A549 (cell line): Measurements from ENCODE around the gene ITGAL. TPM values are rescaled to one million over a fixed set of nuclear protein-coding genes. Genes with fewer than 3 reads are reported as not detected.

ENCODE experiments used
- ATAC-seq, 2 experiments: fragments of 200-7000 bp in 1 of 2; fragments of >200 bp in 1 of 2; cut with Nextera tagmentation in 1 of 2; cut with Tn5 transposase in 1 of 2; 3 replicates each; pipeline versions ENCODE4 v1.8.0 to v1.9.1; 2018 to 2020; ENCODE audit warnings: mild to moderate bottlenecking in 1 of 2, moderate library complexity in 1 of 2
- CTCF ChIA-PET: fragments of 300-600 bp; sonication (Branson Sonifier 250); formaldehyde crosslinking; extraction: SDS; loops from one replicate; lab custom pipeline; 2021; ENCODE audit warnings: antibody characterized with exemption, inconsistent platforms; lab: Yijun Ruan, JAX
- POLR2A ChIA-PET: fragments of 350-600 bp; formaldehyde crosslinking; extraction: SDS; loops from one replicate; lab custom pipeline; 2021; ENCODE audit warnings: antibody characterized with exemption, inconsistent platforms; lab: Yijun Ruan, JAX
- DNase-seq, 2 experiments: peaks; one replicate each; pipeline versions ENCODE4 v3.0.0 to v3.0.0-alpha.2; 2011 to 2016; ENCODE audit warnings: low read depth in 1 of 2, low spot score in 1 of 2
- FAIRE-seq: peaks from 2 replicates; lab custom pipeline; 2011; peaks lifted over from hg19 to GRCh38; lab: Jason Lieb, UNC
- H3K27ac ChIP-seq, 2 experiments: fragments of >200 bp; sonication (Bioruptor Twin); formaldehyde crosslinking; 3 replicates each; pipeline ENCODE4 v1.5.1; 2016 to 2017
- H3K4me1 ChIP-seq: fragments of >200 bp; sonication (Bioruptor Twin); formaldehyde crosslinking; 3 replicates; pipeline ENCODE4 v1.6.1; 2016
- H3K4me2 ChIP-seq: fragments of >200 bp; sonication (Bioruptor Twin); formaldehyde crosslinking; 3 replicates; pipeline ENCODE4 v1.6.1; 2016
- H3K4me3 ChIP-seq: fragments of >200 bp; sonication (Bioruptor Twin); formaldehyde crosslinking; 3 replicates; pipeline ENCODE4 v1.5.1; 2016
- H3K9me3 ChIP-seq: fragments of >200 bp; sonication (Bioruptor Twin); formaldehyde crosslinking; 3 replicates; pipeline ENCODE4 v1.6.1; 2016
- BHLHE40 ChIP-seq: IDR thresholded peaks from 2 replicates; pipeline ENCODE4 v1.6.1; 2012; ENCODE audit warnings: low read depth, low read length, inconsistent platforms
- CHD4 ChIP-seq: fragments of 200-600 bp; sonication (generic); IDR thresholded peaks from 2 replicates; pipeline ENCODE4 v1.6.1; 2016; ENCODE audit warnings: antibody characterized with exemption, mild to moderate bottlenecking, borderline replicate concordance
- ELK1 ChIP-seq: fragments of 150-350 bp; IDR thresholded peaks from 2 replicates; pipeline ENCODE4 v1.6.1; 2014; ENCODE audit warnings: low read depth, mild to moderate bottlenecking, low read length
- FOSL2 ChIP-seq, 2 experiments: fragments of 450-650 bp in 1 of 2; fragments of >200 bp in 1 of 2; sonication (Bioruptor Twin) in 1 of 2; formaldehyde crosslinking; IDR thresholded peaks; 2 replicates each; pipeline versions ENCODE4 v1.5.0 to v1.6.1; 2016 to 2020; ENCODE audit warnings: mild to moderate bottlenecking in 1 of 2, moderate library complexity in 1 of 2
- GATA3 ChIP-seq: IDR thresholded peaks from 2 replicates; pipeline ENCODE4 v1.6.1; 2012; ENCODE audit warnings: borderline replicate concordance
- HDAC2 ChIP-seq: fragments of 200-600 bp; sonication (generic); IDR thresholded peaks from 2 replicates; pipeline ENCODE4 v1.6.1; 2016
- HMGXB4 ChIP-seq: fragments of 250-450 bp; sonication (Bioruptor Pico); IDR thresholded peaks from 2 replicates; pipeline ENCODE4 v1.5.0; 2021; ENCODE audit warnings: mild to moderate bottlenecking, moderate library complexity, borderline replicate concordance
- HOXB5 ChIP-seq: fragments of 250-450 bp; sonication (Bioruptor Pico); IDR thresholded peaks from 2 replicates; pipeline ENCODE4 v1.5.0; 2020; ENCODE audit warnings: mild to moderate bottlenecking, moderate library complexity
- JUN ChIP-seq, 2 experiments: fragments of >200 bp; sonication (Bioruptor Twin); formaldehyde crosslinking; IDR thresholded peaks; 2 replicates in 1 of 2; 3 replicates in 1 of 2; pipeline ENCODE4 v1.6.1; 2016 to 2017
- KDM5A ChIP-seq: fragments of 200-600 bp; sonication (generic); IDR thresholded peaks from 2 replicates; pipeline ENCODE4 v1.6.1; 2016; ENCODE audit warnings: antibody characterized with exemption, mild to moderate bottlenecking
- MAZ ChIP-seq: fragments of 150-350 bp; IDR thresholded peaks from 2 replicates; pipeline ENCODE4 v1.6.1; 2014; ENCODE audit warnings: antibody characterized with exemption, low read depth, low read length, borderline replicate concordance
- NFE2L2 ChIP-seq: fragments of 150-350 bp; conservative IDR thresholded peaks from 2 replicates; pipeline ENCODE4 v1.6.1; 2014; ENCODE audit warnings: low read length
- NR3C1 ChIP-seq: fragments of >200 bp; sonication (Bioruptor Twin); formaldehyde crosslinking; IDR thresholded peaks from 3 replicates; pipeline ENCODE4 v1.6.1; 2017
- POLR2AphosphoS2 ChIP-seq: conservative IDR thresholded peaks from 2 replicates; pipeline ENCODE4 v1.6.1; 2012; ENCODE audit warnings: low read length, improper control_type of control experiment, inconsistent platforms
- RAD21 ChIP-seq, 2 experiments: fragments of >200 bp in 1 of 2; sonication (Bioruptor Twin) in 1 of 2; formaldehyde crosslinking in 1 of 2; IDR thresholded peaks in 1 of 2; conservative IDR thresholded peaks in 1 of 2; 2 replicates in 1 of 2; 3 replicates in 1 of 2; pipeline ENCODE4 v1.6.1; 2012 to 2018; ENCODE audit warnings: inconsistent platforms in 1 of 2
- RARB ChIP-seq: fragments of 250-450 bp; sonication (Bioruptor Pico); IDR thresholded peaks from 2 replicates; pipeline ENCODE4 v1.8.0; 2021; ENCODE audit warnings: mild to moderate bottlenecking, moderate library complexity
- RCOR1 ChIP-seq: fragments of 150-350 bp; IDR thresholded peaks from 2 replicates; pipeline ENCODE4 v1.6.1; 2014; ENCODE audit warnings: antibody characterized with exemption, low read length, low read depth
- RFX5 ChIP-seq: fragments of 450-650 bp; IDR thresholded peaks from 2 replicates; pipeline ENCODE4 v1.7.1; 2014; ENCODE audit warnings: antibody characterized with exemption, mild to moderate bottlenecking, moderate library complexity
- RNF2 ChIP-seq: fragments of 200-600 bp; sonication (generic); IDR thresholded peaks from 2 replicates; pipeline ENCODE4 v1.6.1; 2016; ENCODE audit warnings: low read depth, mild to moderate bottlenecking, antibody characterized with exemption, moderate library complexity, borderline replicate concordance
- SREBF2 ChIP-seq: fragments of 450-650 bp; IDR thresholded peaks from 2 replicates; pipeline ENCODE4 v1.6.1; 2014; ENCODE audit warnings: mild to moderate bottlenecking, moderate library complexity
- USF2 ChIP-seq: fragments of 450-650 bp; IDR thresholded peaks from 2 replicates; pipeline ENCODE4 v1.6.1; 2014; ENCODE audit warnings: antibody characterized with exemption
- WGBS: methylation state at CpG from one replicate; pipeline ENCODE4 v1.1.6; 2017; ENCODE audit errors: missing lambda C conversion rate; 5-methylcytosine and 5-hydroxymethylcytosine counted together
- polyA plus RNA-seq, 4 experiments: library from polyadenylated mRNA; depleted of rRNA in 3 of 4; stranded (reverse); fragments of >200 nt; fragmentation: RNase III in 1 of 4; extraction: RNeasy Plus Mini Kit Qiagen cat#74134 plus additional on column Dnase treatment in 1 of 4; gene quantifications; 2 replicates in 3 of 4; 3 replicates in 1 of 4; pipeline ENCODE4 v1.2.3, GENCODE V29; 2011 to 2017
- TF ChIP-seq, protein P1 (sequence below): fragments of 250-450 bp; sonication (Bioruptor Pico); IDR thresholded peaks from 2 replicates; pipeline ENCODE4 v1.5.0; 2020; ENCODE audit warnings: low read depth, mild to moderate bottlenecking, moderate library complexity
- TF ChIP-seq, protein P2 (sequence below): IDR thresholded peaks from 2 replicates; pipeline ENCODE4 v1.6.1; 2012
- TF ChIP-seq, protein P3 (sequence below): IDR thresholded peaks from 2 replicates; pipeline ENCODE4 v1.6.1; 2012

Gene ITGAL
- polyA plus RNA-seq, 2 of the 4 experiments (the other 2 are of a cell fraction) = 0.17 to 0.94 TPM

- 72% methylated on average over 8 of the region's 8 CpGs for WGBS
- POLR2A ChIA-PET = no interaction called here
- FAIRE-seq = no peak
- Histone ChIP-seq H3K9me3 (no peaks in the 10 kb centered on the region), H3K4me3 (no peak overlapping the region), H3K27ac (no peak overlapping the region), H3K4me1 (no peaks in the 10 kb centered on the region), H3K4me2 (no peak overlapping the region)
- no peak for ATAC-seq
- DNase-seq = no peak
- CTCF ChIA-PET = interaction anchor here (0.8 kb wide), 1 partner anchor 12 kb away, joined by 5 read pairs; no protein-coding TSS in a partner anchor
- TF ChIP-seq NFE2L2 = no peak
- TF ChIP-seq RCOR1 = no peak
- TF ChIP-seq USF2 = no peak
- TF ChIP-seq SREBF2 = no peak
- TF ChIP-seq, protein P1, sequence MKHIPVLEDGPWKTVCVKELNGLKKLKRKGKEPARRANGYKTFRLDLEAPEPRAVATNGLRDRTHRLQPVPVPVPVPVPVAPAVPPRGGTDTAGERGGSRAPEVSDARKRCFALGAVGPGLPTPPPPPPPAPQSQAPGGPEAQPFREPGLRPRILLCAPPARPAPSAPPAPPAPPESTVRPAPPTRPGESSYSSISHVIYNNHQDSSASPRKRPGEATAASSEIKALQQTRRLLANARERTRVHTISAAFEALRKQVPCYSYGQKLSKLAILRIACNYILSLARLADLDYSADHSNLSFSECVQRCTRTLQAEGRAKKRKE (CRISPR knock-in tag) = no peak
- TF ChIP-seq HOXB5 (CRISPR knock-in tag) = no peak
- TF ChIP-seq HMGXB4 (CRISPR knock-in tag) = no peak
- TF ChIP-seq KDM5A = no peak
Observed at GRCh38 chr16:30470632-30470995, 1.9 kb upstream of the ITGAL start.

- Histone ChIP-seq H3K9me3 (no peaks in the 10 kb centered on the region), H3K4me2 (no peak overlapping the region), H3K27ac (no peak overlapping the region), H3K4me1 (no peaks in the 10 kb centered on the region), H3K4me3 (no peak overlapping the region)
- ATAC-seq (peak in 1 of 2 experiments; percentile 23; a peak in 3 of 6 replicates), FAIRE-seq (no peak), DNase-seq (no peak)
- no peak for TF ChIP-seq JUN (IDR thresholded peaks at IDR 0.05)
- TF ChIP-seq, protein P2, sequence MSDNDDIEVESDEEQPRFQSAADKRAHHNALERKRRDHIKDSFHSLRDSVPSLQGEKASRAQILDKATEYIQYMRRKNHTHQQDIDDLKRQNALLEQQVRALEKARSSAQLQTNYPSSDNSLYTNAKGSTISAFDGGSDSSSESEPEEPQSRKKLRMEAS = no peak
- no peak for TF ChIP-seq HDAC2
- TF ChIP-seq RNF2 = no peak
- TF ChIP-seq RARB (CRISPR knock-in tag) = no peak
- TF ChIP-seq NR3C1 = no peak
- no peak for TF ChIP-seq POLR2AphosphoS2
- TF ChIP-seq, protein P3, sequence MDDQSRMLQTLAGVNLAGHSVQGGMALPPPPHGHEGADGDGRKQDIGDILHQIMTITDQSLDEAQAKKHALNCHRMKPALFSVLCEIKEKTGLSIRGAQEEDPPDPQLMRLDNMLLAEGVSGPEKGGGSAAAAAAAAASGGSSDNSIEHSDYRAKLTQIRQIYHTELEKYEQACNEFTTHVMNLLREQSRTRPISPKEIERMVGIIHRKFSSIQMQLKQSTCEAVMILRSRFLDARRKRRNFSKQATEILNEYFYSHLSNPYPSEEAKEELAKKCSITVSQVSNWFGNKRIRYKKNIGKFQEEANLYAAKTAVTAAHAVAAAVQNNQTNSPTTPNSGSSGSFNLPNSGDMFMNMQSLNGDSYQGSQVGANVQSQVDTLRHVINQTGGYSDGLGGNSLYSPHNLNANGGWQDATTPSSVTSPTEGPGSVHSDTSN = no peak
- no peak for TF ChIP-seq CHD4
- TF ChIP-seq RFX5 = no peak
- no peak for TF ChIP-seq BHLHE40
- TF ChIP-seq KDM5A = no peak
- TF ChIP-seq MAZ = no peak
- TF ChIP-seq RAD21 (conservative IDR thresholded peaks at IDR 0.05 in 1 of 2, IDR thresholded peaks at IDR 0.05 in 1 of 2) = no peak
- TF ChIP-seq FOSL2 (IDR thresholded peaks at IDR 0.05) = no peak
- no peak for TF ChIP-seq FOSL2 (CRISPR knock-in tag; IDR thresholded peaks at IDR 0.05)
- no peak for TF ChIP-seq ELK1
- no peak for TF ChIP-seq GATA3
- POLR2A ChIA-PET = no interaction called here
- CTCF ChIA-PET = interaction anchor here (1.0 to 1.2 kb wide), 4 partner anchors 13 to 43 kb away, joined by 3 to 5 read pairs (median 4); partner anchors contain the start of gene DCTPP1
- 72% methylated on average over 19 of the region's 19 CpGs for WGBS
Observed at GRCh38 chr16:30473231-30474073, 910 bp downstream of the ITGAL start.
